GM19035 (cell line): ENCODE data around the gene TM9SF2.
"Not testable (repeated sequence)": the region's sequence is repeated elsewhere in the genome, so short reads cannot be mapped to it uniquely, and the experiment has no call there.

Experiments
- ATAC-seq: cut with Tn5 transposase; IDR thresholded peaks from one replicate; pipeline ENCODE4 v1.9.1; 2021; ENCODE audit not compliant: unreplicated experiment

Gene TM9SF2, protein sequence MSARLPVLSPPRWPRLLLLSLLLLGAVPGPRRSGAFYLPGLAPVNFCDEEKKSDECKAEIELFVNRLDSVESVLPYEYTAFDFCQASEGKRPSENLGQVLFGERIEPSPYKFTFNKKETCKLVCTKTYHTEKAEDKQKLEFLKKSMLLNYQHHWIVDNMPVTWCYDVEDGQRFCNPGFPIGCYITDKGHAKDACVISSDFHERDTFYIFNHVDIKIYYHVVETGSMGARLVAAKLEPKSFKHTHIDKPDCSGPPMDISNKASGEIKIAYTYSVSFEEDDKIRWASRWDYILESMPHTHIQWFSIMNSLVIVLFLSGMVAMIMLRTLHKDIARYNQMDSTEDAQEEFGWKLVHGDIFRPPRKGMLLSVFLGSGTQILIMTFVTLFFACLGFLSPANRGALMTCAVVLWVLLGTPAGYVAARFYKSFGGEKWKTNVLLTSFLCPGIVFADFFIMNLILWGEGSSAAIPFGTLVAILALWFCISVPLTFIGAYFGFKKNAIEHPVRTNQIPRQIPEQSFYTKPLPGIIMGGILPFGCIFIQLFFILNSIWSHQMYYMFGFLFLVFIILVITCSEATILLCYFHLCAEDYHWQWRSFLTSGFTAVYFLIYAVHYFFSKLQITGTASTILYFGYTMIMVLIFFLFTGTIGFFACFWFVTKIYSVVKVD

DNA sequence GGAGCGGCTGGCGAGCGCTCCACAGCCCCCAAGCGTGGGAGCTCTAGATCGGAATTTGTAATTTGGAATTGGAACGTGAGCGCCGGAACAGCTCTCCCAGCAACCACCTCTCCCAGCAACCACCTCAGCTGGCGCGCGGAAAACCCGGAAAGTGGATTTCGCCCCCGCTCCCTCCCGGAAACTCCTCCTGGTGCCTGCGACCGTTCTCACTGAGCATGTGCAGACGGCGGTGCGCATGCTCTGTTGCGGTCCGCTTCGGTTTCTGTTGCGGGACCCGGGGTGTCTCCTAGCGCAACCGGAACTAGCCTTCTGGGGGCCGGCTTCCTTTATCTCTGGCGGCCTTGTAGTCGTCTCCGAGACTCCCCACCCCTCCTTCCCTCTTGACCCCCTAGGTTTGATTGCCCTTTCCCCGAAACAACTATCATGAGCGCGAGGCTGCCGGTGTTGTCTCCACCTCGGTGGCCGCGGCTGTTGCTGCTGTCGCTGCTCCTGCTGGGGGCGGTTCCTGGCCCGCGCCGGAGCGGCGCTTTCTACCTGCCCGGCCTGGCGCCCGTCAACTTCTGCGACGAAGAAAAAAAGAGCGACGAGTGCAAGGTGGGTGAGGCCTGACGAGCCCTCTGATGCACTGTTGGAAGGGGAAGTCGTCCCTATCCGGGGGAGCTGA lies at the start of gene TM9SF2:
TSS of gene TM9SF2 (plus strand) at position 289 of the 664 bp plus-strand sequence. CDS start at position 424, 135 bp downstream.
- peak; percentile 48 for ATAC-seq

DNA sequence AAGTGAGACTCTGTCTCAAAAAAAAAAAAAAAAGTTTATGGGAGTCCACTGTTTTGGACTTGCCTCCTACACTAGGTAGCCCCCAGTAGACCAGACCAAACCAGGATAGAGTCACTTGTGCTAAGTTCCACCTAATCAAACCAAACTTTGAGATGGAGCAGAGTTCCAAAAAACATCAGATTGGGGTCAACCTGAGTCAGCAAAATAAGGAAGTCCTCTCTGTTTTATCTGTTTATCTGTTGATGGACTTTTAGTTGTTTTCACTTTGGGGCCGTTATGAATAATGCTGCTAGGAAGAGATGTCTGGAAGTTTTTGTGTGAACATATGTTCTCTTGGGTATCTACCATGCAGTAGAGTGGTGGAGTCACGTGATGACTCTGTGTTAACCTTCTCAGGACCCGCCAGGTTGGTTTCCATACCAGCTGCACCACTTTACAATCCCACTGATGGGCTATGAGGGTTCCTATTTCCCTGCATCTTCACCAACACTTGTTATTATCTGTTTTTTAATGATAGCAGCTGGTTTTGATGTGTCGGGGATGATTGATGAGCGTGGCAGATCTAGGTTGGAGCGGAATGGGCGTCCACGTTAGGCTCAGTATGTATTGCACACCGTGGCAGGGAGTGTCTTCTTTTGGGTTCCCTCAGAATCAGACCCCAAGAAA lies 46.6 kb upstream of the TM9SF2 start:
- no peak for ATAC-seq

DNA sequence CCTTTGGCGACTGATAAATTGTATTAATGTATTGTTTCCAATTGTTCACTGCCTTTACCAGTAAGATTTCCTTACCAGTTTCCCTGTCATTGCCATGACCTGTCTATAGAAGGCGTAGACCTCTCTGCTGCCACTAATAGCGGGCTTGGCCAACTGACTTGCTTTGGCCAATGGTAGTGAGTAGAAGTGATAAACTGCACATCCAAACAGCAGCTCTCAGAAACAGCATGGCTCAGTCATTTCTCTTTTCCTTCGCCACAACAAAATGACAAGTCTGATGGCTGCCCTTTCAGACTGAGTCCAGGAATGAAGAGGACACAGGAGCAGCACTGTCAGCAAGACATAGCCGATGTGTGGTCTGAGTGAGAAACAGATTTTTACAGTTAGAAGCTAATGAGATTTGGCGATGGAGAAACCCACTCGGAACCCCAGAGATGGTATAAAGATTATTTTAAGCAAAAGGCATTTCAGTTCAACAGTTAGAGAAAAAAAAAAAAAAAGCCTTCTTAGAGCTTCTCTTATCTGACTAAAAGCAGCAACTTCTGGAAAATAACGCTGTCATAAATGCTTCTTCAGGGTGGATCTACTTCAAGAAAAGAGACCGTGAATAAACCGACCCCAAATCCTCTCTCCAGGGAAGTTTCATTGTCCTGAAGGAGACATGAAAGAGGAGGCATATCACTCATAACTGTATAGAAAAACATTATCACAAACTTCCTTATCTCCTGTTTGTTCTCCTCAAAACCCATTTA lies 42.0 kb upstream of the TM9SF2 start:
- ATAC-seq, result no peak

DNA sequence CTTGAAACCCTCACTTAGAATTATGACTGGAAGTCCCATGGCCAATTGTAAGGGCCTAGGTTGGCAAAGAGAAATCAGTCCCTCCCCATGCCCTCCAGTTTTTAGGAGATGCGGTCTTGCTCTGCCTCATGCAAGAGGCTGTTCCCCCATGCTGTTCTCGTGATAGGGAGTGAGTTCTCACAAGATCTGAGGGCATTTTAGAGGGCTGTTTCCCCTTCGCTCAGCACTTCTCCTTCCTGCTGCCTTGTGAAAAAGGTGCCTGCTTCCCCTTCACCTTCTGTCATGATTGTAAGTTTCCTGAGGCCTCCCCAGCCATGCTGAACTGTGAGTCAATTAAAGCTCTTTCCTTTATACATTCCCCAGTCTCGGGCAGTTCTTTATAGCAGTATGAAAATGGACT lies 40.5 kb upstream of the TM9SF2 start:
- ATAC-seq, result not testable (repeated sequence)

DNA sequence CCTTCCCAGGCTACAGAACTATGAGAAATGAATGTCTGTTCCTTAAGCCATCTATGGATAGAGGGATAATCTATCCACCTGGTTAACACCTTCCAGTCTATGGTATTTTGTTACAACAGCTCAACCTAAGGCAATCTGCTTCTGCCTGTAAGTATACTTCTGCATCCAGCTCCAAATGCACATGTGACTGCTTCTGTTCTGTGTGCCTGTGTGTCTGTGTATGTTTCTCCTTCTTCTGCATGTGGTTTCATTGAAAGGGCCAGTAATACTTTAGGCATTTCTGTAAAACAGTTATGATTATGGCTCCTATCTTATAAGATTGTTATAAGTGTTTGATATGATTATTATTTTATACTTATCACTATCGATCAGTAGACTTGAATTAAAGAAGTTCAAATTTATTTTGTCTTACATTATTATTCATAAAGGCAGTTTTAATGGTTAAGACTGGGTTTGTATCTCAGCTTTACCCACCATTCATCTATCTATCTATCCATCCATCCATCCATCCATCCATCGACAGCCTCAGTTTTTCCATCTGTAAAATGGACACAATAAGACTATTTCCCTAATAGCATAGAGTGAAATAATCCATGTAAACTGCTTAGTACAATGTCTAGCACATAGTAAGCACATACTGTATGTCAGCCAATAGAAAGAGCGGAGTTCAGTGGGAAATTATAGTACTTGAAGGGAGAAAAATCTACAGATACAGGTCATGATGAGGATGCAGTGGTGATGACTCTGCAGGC lies 37.5 kb upstream of the TM9SF2 start:
- ATAC-seq, result no peak

DNA sequence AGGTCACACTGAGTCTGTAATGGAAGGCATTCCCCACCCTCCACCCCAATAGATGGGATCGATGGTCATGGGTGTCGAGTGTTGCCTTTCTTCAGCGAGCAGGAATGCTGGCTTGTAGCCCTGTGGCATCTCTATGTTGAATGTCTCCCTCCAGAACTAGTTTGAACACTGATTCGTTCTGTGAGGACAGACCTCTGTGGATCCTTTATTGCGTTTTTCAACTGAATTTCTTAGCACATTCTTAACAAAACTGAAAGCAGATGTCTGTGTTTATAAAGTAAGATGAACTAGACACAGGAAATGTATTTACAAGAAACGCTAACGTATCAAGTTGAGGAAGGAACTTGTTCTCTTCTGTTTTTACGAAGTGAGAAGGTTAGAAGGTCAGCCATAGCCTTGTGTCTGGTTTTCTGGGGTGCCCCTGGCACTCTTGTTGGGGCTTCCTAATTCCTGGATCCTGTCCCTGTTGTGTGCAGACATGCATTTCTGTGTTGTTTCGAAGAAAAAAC lies 36.8 kb upstream of the TM9SF2 start:
- no peak for ATAC-seq

DNA sequence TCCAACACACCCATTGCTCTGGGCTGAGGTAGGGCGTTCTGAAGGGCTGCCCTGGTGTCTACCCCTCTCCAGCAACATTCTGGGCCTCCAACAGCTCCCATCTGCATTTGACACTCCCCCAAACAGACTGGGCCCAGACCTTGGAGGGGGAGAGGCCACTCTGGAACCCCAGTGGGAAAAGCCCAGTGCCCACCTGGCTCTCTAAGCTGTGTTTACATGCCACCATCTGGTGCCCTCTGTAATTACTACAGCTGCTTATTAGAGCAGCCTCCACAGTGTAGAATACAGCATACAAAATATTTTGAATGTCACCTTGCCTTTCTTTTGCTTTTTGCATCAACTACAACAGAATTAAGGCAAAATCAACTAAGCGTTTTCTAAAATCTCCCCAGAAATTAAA lies 35.8 kb upstream of the TM9SF2 start:
- ATAC-seq, result no peak

DNA sequence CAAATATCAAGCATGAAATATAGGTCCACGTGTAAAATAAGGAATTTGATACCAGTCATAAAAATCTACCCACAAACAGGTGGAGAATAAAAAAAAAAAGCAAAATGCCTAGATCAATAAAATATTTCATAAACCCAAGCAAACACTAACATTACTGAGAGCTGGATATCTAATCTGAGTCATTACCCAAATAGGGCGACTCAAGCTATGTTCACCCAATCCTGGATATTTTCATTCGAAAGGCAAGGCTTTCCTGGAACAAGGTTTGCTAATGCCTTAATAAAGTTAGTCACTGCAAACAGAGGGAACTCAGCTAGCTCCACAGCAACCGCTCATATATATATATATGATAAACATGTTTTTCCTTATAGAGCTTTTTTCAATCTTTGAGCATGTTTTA lies 33.5 kb upstream of the TM9SF2 start:
- no peak for ATAC-seq

DNA sequence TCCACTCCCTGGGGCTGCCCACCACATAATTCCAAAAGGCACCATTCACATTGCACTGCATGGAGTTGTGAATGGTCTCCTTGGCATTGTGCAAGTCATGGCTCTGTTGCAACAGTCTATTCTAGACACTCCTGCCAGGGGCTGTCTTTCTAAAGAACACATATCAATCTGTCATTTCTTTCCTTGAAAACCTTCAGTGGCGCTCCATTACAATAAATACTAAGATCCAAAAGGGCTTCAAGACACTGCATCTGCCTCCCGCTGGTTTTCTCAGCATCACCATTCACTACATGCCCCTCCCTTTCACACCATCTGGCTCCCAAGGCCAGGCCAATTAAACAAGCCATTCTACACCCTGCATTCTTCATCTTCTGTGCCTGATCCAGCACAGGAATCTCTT lies 32.2 kb upstream of the TM9SF2 start:
- ATAC-seq, result no peak

DNA sequence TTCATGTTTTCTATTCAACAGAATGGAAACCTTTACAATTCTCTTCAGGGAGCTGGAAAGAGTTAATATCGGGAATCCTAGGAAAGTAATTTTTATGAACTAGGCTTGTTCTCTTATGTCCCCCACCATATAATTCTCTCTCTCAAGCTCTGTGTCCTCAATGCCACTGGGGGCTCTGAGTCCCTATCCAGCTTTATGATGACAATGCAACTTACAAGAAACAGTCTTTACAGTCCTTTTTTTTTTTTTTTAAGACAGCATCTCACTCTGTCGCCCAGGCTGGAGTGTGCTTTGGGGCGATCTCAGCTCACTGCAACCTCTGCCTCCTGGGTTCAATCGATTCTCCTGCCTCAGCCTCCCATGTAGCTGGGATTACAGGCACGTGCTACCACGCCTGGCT lies 31.2 kb upstream of the TM9SF2 start:
- no peak for ATAC-seq

DNA sequence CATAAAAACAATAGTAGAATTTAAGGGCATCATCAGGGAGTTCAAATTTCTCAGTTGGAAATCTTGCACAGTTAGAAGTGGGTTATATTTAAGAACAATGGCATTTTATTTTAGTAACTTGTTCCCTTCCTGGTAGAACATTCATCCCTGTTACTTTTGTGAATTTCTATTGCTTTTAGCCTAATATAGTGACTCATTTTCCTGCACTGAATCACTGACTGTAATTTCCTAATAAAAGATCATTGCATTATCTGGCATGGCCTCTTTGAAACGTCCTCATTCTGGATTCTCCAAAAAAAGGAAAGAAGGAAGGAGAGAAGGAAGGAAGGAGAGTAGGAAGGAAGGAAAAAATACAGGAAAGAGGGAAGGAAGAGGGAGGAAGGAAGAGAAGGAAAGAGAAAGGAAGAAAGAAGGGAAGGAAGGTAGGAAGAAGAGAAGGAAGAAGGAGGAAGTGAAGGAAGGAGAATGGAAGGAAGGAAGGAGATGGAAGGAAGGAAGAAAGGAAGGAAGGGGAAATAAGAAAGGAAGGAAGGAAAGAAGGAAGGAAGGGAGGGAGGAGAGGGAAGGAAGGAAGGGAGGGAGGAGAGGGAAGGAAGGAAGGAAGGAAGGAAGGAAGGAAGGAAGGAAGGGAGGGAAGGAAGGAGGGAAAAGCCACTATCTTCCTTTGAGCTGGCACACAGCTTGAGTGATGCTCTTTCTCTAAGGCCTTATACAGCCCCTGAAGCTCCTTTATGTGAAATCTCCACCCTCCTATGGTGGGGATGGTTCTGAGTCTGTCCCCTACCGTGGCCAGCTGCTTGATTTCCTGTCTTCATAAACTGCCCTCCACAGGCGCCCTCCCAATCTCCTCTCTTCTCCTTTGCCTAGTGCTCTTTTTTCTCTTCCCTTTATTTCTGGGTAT lies 29.8 kb upstream of the TM9SF2 start:
- ATAC-seq, result no peak

DNA sequence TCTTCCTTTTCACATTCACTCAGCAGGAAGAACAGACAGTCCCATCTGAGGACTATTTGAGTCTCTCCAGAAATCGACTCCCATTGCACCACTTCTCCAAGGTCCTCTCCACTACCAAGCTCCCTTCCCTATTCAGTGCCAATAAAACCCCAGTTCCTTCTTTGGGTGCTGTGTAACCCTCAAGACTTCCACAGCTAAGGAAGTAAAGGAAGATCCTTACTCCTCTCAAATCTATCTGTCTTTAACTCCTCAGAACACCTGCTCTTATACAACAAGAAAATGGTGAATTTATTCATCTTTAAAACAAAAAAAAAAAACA lies 29.2 kb upstream of the TM9SF2 start:
- no peak for ATAC-seq

DNA sequence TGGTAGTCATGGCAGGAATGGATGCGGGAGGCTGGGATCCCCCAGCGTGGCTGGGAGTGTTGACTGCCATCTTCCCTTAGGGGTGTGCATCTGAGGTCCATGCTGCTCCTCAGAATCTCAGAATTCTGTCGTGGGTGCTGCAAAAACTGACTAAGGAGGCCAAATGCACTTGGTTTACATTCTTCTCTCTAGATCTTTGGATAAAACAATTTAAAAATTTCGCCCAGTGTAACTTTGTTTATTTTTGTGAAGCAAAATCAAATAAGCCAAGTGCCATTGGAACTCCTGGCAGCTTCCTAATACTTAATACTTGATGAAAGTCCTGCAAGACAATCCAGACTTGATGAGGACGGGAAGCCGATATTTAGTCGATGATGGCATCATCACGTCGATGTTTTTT lies 27.8 kb upstream of the TM9SF2 start:
- ATAC-seq, result no peak

DNA sequence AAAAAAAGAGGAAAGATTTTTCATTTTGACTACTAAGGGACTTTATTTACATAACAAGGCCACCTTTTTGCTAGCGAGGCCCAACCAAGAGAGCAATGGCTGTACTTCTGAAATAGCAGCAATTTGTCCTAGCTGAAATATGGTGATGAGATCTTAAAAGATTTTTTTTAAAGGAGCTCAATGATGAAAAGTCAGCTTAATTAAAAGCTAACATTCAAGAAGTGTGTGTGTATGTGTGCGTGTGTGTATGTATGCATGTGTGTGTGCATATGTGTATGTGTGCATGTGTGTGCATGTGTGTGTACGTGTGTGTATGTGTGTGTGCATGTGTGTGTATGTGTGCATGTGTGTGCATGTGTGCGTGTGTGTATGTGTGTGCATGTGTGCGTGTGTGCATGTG lies 24.6 kb upstream of the TM9SF2 start:
- ATAC-seq, result no peak

DNA sequence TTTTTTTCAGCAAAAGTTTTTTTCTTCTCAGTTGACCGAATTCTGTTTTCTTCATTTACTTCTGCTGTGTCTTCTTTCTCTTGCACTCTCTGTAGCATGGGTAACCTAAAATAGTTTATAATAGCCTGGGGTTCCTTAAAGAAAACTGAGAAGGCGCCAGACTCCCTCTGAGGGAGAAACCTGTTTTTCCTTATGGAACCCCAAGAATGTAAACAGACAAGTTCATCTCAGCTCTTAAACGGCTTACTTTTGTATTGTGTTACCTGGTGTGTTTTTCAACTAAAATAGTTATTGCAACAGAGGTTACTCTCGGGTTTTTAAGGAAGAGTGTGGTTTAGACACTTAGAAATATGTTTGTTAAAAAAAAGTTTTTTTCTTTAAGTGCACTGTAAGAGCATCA lies 23.8 kb upstream of the TM9SF2 start:
- no peak for ATAC-seq

DNA sequence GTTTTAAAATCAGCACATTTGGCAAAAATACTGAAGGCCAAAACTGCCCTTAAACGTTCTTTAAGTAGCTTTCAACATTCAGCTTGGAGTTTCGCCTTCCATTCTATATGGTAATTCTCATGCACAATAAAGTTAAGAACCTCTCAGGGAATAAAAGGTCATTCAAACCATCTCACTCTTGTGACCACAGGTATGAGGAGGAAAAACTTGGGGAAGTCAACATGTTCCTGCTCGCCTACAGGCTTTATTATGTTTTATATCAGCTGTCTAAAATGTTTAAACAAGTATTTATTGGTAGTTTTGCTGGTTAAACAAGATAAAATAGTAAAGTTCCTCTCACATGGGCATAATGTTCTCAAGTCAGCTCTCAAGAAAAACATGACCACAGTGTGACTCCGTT lies 19.9 kb upstream of the TM9SF2 start:
- ATAC-seq, result no peak

DNA sequence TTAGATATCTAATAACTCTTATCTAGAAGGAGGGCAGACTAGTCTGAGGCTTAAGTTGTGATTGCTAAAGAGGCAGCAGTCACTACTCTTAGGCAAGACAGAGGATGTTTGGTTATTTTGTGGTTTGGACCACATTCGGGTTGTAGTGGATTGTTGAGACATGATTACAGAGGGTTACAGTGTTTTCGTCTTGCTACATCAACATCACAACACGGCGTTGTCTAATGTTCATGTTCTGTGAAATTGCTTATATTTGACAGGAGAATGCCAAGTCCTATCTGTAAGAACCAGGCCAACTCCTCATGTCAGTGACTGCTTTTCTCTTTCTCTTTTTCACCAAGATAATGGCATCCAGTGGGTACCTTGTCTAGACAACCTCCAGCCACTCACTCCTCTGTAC lies 16.8 kb upstream of the TM9SF2 start:
- no peak for ATAC-seq

DNA sequence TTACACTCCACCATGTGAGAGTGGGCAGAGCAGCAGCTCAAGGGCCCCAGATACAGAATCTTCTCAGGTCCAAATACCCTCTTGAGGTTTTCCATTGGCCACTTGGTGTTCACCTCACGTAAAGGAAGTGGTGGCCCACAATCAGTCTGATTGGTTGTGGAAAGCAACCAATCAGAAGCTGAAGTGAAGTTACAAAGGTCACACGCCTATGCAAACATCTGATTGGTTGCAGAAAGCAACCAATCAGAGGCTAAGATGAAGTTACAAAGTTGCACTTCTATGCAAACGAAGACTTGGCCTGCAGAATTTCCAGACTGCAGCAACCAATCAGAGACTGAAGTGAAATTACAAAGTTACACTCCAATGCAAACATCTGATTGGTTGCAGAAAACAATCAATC lies 14.3 kb upstream of the TM9SF2 start:
- ATAC-seq, result no peak

DNA sequence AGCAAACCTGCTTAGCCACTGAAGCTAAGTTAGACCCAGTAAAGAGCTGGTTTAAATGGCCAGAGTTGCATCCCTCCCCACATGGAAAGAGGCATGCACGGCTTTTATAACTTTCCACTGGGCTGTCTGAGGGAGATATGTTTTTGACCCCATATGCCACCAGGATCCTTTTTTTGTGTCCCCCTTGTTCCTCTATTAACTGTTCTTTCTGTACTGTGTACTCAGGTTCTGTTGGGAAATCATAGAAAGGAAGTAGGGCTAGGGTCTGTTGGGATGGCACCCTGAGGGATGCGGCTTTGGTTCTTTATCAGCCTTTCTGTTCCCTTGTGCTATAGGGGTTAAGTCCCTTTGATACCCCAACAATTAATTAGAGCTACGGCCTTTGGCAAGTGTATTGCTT lies 12.2 kb upstream of the TM9SF2 start:
- no peak for ATAC-seq
